Heart left ventricle (tissue), 13 donors: ENCODE measurements around the gene CREBRF.

ENCODE experiments used
- POLR2A ChIP-seq, 2 donors: fragments of 450-650 bp; IDR thresholded peaks; one replicate each; pipeline ENCODE4 v1.6.1; 2017; ENCODE audit warnings: antibody characterized with exemption in 2 of 2, mild to moderate bottlenecking in 2 of 2, moderate library complexity in 2 of 2
- TF ChIP-seq, protein P1 (sequence below), 12 donors: fragments of 200-600 bp; sonication (generic) in 4 of 12; IDR thresholded peaks; one replicate each; pipeline versions ENCODE4 v1.5.0 to v1.8.0; 2018 to 2022; ENCODE audit warnings: antibody characterized with exemption in 12 of 12, mild to moderate bottlenecking in 5 of 12
- donor health status: ischemic (EF 13 %, LVEDD 7.1; RV severe dilation, severe dysfunction).
- donor health status: DM: no; HTN: yes; CAD: no.
- donor health status: DM: no; HTN: no; CAD: no.
- donor health status: ischemic (EF 25% LVEDD 6.9; RV normal size, moderate dysfunction).
- donor health status: ischemic (EF 25% LVEDD 5.7; RV mildly dilated, moderate dysfunction).
- donor health status: ischemic (EF 35%, LVEDD 5.7; RV mildly dilated, moderate dysfunction).
- donor health status: nonischemic (EF 11% LVEDD 7.7; RV severe dilation, severe dysfunction).
- donor health status: DM: yes; HTN: yes; CAD: no.
- donor health status: PGD.
- donor health status: ischemic (EF 29% LVEDD 5.4; RV normal size, mild dysfunction).
- donor health status: nonischemic (EF 23%, LVEDD 6.1; RV moderate dilation, normal function).

DNA sequence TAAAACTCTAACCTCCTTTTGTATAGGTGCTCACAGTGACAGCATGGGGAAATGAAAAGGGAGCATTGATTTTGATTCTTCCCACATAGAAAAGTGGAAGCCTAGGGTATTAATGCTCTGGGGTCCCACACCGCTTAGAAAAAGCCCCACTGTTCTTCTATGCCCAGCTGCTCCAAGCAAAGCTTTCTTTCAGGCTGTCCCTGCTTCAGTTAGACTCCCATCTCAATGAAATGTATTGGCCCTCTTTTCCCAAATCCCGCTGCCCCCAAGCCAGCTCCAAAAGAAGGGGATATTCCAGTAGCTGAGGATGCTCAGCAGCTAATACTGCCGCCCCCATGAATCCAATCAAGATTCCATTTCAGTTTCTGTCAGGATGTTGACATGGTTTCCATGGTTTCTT is 17.0 kb upstream of the CREBRF start:
- no peak for TF ChIP-seq POLR2A (IDR thresholded peaks at IDR 0.05)
- TF ChIP-seq, protein P1, sequence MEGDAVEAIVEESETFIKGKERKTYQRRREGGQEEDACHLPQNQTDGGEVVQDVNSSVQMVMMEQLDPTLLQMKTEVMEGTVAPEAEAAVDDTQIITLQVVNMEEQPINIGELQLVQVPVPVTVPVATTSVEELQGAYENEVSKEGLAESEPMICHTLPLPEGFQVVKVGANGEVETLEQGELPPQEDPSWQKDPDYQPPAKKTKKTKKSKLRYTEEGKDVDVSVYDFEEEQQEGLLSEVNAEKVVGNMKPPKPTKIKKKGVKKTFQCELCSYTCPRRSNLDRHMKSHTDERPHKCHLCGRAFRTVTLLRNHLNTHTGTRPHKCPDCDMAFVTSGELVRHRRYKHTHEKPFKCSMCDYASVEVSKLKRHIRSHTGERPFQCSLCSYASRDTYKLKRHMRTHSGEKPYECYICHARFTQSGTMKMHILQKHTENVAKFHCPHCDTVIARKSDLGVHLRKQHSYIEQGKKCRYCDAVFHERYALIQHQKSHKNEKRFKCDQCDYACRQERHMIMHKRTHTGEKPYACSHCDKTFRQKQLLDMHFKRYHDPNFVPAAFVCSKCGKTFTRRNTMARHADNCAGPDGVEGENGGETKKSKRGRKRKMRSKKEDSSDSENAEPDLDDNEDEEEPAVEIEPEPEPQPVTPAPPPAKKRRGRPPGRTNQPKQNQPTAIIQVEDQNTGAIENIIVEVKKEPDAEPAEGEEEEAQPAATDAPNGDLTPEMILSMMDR (IDR thresholded peaks at IDR 0.05): no peak
